ENCODE data around the gene DSCAML1.
A peak's percentile ranks its signal among the peaks of the same experiment; 100 is the strongest.

Gene DSCAML1

DNA sequence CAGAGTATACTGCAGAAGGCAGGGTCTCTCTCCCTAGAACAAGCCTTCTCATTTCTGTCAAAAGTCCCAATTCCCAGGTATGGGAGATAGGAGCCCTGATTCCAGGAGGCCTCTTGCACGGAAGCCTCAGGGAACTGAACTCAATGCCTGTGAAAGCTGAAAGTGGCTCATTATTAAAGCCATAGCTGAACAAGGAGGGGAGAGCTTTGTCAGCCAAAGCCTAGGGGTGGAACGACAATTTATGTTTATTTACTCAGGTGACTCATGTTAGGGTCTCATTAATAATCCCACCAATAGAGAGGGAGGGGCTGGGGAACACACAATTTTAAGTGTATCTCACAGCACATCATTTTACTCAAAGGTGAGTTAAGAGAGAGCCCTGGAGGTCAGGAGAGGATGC, 44.9 kb downstream of the DSCAML1 start:
- no peak for DNase-seq (ENCODE audit: low spot score)

GRCh38 chr11:117750916-117751662, 45.9 kb downstream of the DSCAML1 start:
- no peak for DNase-seq (ENCODE audit: low spot score)

DNA sequence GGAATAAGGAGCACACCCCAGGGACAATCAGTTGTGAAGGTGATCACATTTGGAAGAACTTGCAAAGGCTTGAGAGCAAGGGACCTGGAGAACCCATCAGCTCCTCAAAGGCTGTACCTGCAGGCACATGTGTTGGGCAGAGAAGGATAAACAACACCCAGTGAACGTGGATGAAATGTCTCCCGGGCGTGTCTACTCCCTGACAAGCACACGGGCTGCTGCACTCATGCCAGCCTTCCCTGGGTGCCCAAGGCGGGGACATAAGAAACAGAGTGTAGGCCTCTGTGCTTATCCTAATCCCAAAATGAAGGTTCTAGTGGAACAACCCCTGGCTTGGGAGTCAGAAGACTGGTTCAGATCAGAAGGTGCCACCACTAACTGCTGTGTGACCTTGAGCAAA, 46.7 kb downstream of the DSCAML1 start:
- no peak for DNase-seq (ENCODE audit: low spot score)

DNA sequence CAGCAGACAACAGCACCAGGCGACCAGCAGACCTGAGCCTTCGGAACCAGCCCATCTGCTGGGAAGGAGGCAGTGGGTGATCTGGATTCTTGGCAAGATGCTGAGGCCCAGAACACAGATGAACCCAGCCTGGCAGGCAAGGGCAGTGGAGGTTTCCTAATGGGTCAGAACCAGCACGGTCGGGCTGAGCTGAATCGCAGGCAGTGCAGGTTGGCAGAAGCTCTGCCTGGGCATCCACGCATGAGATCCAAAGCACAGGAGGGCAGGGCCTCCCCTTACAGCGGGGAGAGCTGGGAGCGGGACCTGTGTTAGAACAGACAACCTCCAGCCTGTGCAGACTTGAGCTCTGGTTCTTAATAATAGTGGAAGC, 47.5 kb downstream of the DSCAML1 start:
- DNase-seq (ENCODE audit: low spot score), result no peak

- no peak for DNase-seq (ENCODE audit: low spot score)
Observed at GRCh38 chr11:117748771-117749540, 48.1 kb downstream of the DSCAML1 start.

DNA sequence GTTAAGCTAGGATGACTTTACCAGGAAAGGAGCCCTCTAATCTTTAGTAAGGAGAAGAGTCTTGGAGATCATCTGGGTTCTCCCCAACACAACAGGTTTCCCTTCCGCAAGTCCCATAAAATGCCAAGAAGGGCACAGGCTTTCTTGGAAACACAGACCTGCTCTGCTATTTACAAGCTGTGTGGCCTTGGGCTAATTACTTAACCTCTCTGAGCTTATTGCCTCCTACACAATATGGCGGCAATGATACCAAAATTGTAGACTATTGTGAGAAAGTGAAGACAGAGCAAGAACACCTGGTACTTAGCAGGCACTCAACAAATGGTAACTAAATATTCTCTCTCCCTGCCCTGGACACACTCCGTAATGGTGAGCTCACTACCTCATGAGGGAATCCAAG, 49.1 kb downstream of the DSCAML1 start:
- no peak for DNase-seq (ENCODE audit: low spot score)

- no peak for DNase-seq (ENCODE audit: low spot score)
Observed at GRCh38 chr11:117745346-117745745, 51.7 kb downstream of the DSCAML1 start.

GRCh38 chr11:117744471-117745150, 52.4 kb downstream of the DSCAML1 start:
- DNase-seq (ENCODE audit: low spot score), result no peak

- DNase-seq (ENCODE audit: low spot score), result peak; percentile 39
Observed at GRCh38 chr11:117743121-117743815, 53.7 kb downstream of the DSCAML1 start.

GRCh38 chr11:117738246-117738957, 58.6 kb downstream of the DSCAML1 start:
- DNase-seq (ENCODE audit: low spot score), result no peak

DNA sequence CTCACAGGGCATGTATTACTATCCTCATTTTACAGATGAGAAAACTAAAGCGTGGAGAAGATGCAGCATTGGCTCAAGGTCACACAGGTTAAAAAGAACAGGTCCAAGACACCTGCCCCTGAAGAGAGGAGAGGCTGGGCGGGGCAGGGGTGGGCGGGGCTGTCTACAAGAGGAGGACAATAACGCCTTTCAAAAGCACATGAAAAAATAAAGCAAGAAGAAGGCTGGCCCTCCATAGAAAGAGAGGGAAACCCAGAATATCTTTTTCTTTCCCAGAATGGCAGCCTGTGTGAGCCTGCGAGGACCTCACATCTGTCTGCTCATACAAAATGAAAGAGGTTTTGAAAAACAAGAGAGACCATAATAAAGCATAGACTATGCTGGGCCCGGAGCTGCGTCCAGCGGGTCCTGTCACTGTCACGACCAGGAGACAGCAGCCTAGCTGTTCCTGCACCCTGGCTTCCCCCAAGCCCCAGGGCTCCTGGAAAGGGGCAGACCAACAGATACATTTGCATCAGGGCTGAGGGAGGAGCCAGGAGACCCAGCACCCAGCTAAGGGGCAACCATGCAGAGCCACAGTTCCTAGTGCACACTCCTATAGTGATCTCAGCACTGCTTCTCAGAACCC, 61.6 kb downstream of the DSCAML1 start:
- no peak for DNase-seq (ENCODE audit: low spot score)

DNA sequence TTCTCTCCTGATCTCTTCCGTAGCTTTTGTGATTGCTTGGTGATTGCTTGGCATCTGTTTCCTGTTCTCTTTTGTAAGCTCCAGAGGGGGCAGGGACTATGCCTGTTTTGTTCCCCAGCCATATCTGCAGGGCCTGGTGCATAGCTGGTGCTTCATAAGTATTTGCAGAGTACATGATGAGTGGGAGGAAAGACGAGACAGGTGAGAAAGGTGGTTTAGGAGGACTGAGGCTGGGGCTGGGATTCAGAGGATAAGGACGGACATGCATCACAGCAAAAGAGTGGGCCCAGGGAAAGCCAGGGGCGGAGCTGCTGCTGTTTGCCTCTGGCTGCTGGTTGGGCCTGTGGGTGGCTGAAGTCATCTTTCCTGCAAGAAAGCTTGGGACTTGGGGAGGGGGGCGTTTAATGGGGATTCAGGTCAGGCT, 62.4 kb downstream of the DSCAML1 start:
- DNase-seq (ENCODE audit: low spot score), result no peak

- no peak for DNase-seq (ENCODE audit: low spot score)
Observed at GRCh38 chr11:117733316-117733715, 63.7 kb downstream of the DSCAML1 start.

GRCh38 chr11:117731722-117732290, 65.2 kb downstream of the DSCAML1 start:
- peak; percentile 40 for DNase-seq (ENCODE audit: low spot score)

- DNase-seq (ENCODE audit: low spot score), result no peak
Observed at GRCh38 chr11:117730208-117730800, 66.7 kb downstream of the DSCAML1 start.

- DNase-seq (ENCODE audit: low spot score), result no peak
Observed at GRCh38 chr11:117725048-117725734, 71.8 kb downstream of the DSCAML1 start.

GRCh38 chr11:117724621-117725020, 72.4 kb downstream of the DSCAML1 start:
- no peak for DNase-seq (ENCODE audit: low spot score)

DNA sequence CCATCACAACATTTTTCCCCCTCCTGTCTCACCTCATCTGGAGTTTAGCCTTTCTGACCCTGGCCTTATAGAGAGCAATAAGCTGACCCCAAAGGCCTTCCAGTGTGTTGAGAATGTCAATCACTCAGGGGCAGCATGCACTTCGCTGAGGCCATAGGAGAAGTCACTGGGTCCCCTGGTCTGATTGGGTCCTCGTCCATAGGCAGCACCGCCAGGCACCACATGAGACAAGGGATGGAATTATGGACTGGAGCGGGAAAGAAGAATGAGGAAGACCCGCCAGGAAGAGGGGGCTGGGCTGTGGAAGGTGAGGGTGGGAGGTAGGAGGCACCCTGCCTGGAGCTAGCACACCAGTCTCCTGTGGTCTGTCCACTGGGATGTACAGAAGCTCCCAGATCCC, 72.9 kb downstream of the DSCAML1 start:
- peak; percentile 27 for DNase-seq (ENCODE audit: low spot score)

DNA sequence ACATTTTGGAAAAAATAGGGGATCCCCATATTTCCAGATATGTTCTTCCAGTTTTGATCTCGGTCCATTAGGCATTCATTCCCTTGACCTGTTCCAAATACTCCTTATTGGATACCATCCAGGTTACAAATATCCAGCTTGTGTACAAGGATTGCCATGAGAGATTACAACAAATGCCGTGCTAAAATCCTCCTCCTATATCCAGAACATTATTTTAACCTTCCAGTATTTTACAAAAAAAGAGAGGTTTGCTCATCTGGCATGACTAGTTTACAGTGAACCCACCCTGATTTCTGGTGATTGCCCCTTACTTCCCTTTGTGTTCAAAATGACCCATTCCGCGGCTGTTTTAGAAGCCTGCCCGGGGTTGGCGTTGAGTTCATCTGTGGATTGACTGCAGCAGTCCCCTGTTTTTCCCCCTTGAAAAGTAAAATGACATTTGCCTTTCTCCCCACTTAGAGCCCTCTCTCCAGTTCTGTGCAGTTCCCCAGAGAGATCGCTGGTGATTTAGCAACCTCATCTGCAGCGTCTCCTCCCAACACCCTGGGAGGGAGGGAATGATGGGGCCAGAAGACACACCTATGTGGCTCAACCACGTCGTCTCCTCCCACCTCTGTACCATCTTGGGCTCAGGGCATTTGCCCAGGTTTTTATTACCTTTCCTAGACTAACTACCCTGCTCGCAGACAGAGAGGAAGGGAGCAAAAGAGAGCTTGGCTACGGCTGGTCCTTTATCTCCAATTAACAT, 73.6 kb downstream of the DSCAML1 start:
- no peak for DNase-seq (ENCODE audit: low spot score)
